ENCODE measurements around the gene NEURL1. TPM values are rescaled to one million over a fixed set of nuclear protein-coding genes. Genes with fewer than 3 reads are reported as not detected.
"Not testable (repeated sequence)": the region's sequence is repeated elsewhere in the genome, so short reads cannot be mapped to it uniquely, and the experiment has no call there.

The NEURL1 gene
- total RNA-seq, 2 donors from 2014 or later, result 0.50 to 1.1 TPM

DNA sequence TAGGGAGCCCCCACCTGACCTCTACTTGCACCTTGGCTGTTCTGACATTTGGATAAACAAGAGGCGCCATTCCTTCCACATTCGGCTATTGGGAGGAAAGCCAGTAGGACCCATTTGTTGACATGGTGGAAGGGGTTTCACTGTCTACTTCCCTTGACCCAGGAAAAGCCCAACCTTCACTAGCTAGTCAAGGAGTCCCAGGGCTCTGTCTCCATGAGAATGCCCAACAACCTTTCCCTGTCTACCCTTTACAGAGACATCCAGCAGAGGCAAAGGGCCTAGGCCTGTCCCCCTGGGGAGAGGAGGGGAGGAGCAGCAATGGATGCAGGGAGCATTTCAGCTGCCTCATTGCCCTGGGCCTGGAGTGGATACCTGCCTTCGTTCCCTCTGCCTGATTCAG is 136.1 kb downstream of the NEURL1 start:
- Mint-ChIP-seq H3K36me3 (ENCODE audit: low read depth) (peaks cover 2% of the 10 kb centered on the region), H3K4me3 (no peak overlapping the region), H3K27me3 (no peaks in the 10 kb centered on the region), H3K27ac (no peak overlapping the region), H3K4me1 (no peaks in the 10 kb centered on the region)
- no peak for DNase-seq
- H3K9me3 ChIP-seq (ENCODE audit: control insufficient read depth, low read length, poor library complexity, severe bottlenecking), result no peaks in the 10 kb centered on the region
- no peak for ATAC-seq

GRCh38 chr10:103630156-103630555 is 136.7 kb downstream of the NEURL1 start:
- no peaks in the 10 kb centered on the region for H3K9me3 ChIP-seq (ENCODE audit: control insufficient read depth, low read length, poor library complexity, severe bottlenecking)
- no peaks in the 10 kb centered on the region for H3K4me1 Mint-ChIP-seq
- no peaks in the 10 kb centered on the region for H3K27me3 Mint-ChIP-seq
- ATAC-seq, result no peak
- peaks cover 2% of the 10 kb centered on the region for H3K36me3 Mint-ChIP-seq (ENCODE audit: low read depth)
- no peak for DNase-seq
- no peak overlapping the region for H3K4me3 Mint-ChIP-seq
- H3K27ac Mint-ChIP-seq, result no peak overlapping the region

DNA sequence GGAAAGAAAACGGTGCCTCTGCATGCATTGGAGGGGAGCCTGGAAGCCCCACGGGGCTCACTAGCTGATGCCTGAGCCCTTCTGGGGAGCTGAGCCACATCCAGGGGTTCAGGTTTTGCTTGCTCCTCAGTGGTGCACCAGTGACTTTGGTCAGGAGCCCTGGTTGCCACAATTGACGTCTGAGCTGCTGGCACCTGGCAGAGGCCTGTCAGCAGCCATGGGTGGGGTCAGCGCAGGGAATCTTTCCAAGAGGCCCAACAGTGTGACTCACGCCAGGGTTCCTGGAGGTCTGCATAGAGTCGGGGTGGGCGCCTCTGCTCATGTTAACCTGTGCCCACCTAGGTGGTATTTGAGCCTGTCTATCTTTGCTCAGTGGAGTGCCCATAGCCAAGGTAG is 138.7 kb downstream of the NEURL1 start:
- Mint-ChIP-seq H3K4me1 (no peaks in the 10 kb centered on the region), H3K27ac (no peak overlapping the region), H3K36me3 (ENCODE audit: low read depth) (no peaks in the 10 kb centered on the region), H3K4me3 (no peak overlapping the region), H3K27me3 (no peaks in the 10 kb centered on the region)
- DNase-seq, result no peak
- ATAC-seq, result no peak
- H3K9me3 ChIP-seq (ENCODE audit: control insufficient read depth, low read length, poor library complexity, severe bottlenecking), result no peaks in the 10 kb centered on the region

GRCh38 chr10:103632871-103633270 is 139.4 kb downstream of the NEURL1 start:
- ATAC-seq; H3K4me3 Mint-ChIP-seq; DNase-seq; H3K4me1 Mint-ChIP-seq; H3K9me3 ChIP-seq (ENCODE audit: control insufficient read depth, low read length, poor library complexity, severe bottlenecking); H3K27me3 Mint-ChIP-seq; H3K36me3 Mint-ChIP-seq (ENCODE audit: low read depth); H3K27ac Mint-ChIP-seq: not testable (repeated sequence)

- H3K4me3 Mint-ChIP-seq, result no peak overlapping the region
- H3K27ac Mint-ChIP-seq, result no peak overlapping the region
- no peaks in the 10 kb centered on the region for H3K36me3 Mint-ChIP-seq (ENCODE audit: low read depth)
- no peaks in the 10 kb centered on the region for H3K27me3 Mint-ChIP-seq
- no peak for ATAC-seq
- H3K9me3 ChIP-seq (ENCODE audit: control insufficient read depth, low read length, poor library complexity, severe bottlenecking), result no peaks in the 10 kb centered on the region
- no peaks in the 10 kb centered on the region for H3K4me1 Mint-ChIP-seq
- DNase-seq, result no peak
These were observed 140.3 kb downstream of the NEURL1 start for GRCh38 chr10:103633846-103634245.

GRCh38 chr10:103635580-103635979 is 142.1 kb downstream of the NEURL1 start:
- Mint-ChIP-seq H3K36me3 (ENCODE audit: low read depth) (no peaks in the 10 kb centered on the region), H3K27me3 (no peaks in the 10 kb centered on the region), H3K4me1 (no peaks in the 10 kb centered on the region), H3K4me3 (no peak overlapping the region), H3K27ac (no peak overlapping the region)
- ATAC-seq (no peak), DNase-seq (no peak)
- no peaks in the 10 kb centered on the region for H3K9me3 ChIP-seq (ENCODE audit: control insufficient read depth, low read length, poor library complexity, severe bottlenecking)

DNA sequence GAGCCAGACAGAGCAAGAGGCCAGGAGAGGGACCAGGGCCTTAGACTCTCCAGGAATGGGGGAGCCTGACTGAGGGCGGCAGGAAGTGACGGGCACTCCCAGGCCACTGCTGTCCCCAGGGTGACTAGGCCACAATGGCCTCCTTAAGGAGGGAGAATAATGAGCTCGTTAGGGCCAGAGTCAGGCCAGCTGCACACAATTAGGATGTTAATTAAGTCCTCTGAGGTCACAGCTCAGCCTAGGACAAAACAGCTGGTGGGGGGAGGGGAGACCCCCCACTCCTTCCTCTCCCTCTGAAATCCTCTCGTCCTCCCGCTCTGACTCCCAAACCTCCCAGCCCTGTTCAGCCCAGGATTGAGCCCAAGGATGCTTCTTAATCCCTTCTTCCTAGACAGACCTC is 143.0 kb downstream of the NEURL1 start:
- H3K27ac Mint-ChIP-seq, result no peak overlapping the region
- no peaks in the 10 kb centered on the region for H3K36me3 Mint-ChIP-seq (ENCODE audit: low read depth)
- DNase-seq (no peak), ATAC-seq (no peak)
- no peaks in the 10 kb centered on the region for H3K9me3 ChIP-seq (ENCODE audit: control insufficient read depth, low read length, poor library complexity, severe bottlenecking)
- no peak overlapping the region for H3K4me3 Mint-ChIP-seq
- H3K27me3 Mint-ChIP-seq, result no peaks in the 10 kb centered on the region
- peaks cover 3% of the 10 kb centered on the region for H3K4me1 Mint-ChIP-seq

GRCh38 chr10:103637011-103637410 is 143.5 kb downstream of the NEURL1 start:
- no peak for DNase-seq
- Mint-ChIP-seq H3K4me3 (no peak overlapping the region), H3K36me3 (ENCODE audit: low read depth) (no peaks in the 10 kb centered on the region), H3K27me3 (no peaks in the 10 kb centered on the region), H3K27ac (no peak overlapping the region), H3K4me1 (peaks cover 3% of the 10 kb centered on the region)
- H3K9me3 ChIP-seq (ENCODE audit: control insufficient read depth, low read length, poor library complexity, severe bottlenecking), result no peaks in the 10 kb centered on the region
- no peak for ATAC-seq

- Mint-ChIP-seq H3K4me3 (no peak overlapping the region), H3K4me1 (peaks cover 5% of the 10 kb centered on the region), H3K27ac (no peak overlapping the region), H3K36me3 (ENCODE audit: low read depth) (no peaks in the 10 kb centered on the region), H3K27me3 (no peaks in the 10 kb centered on the region)
- no peaks in the 10 kb centered on the region for H3K9me3 ChIP-seq (ENCODE audit: control insufficient read depth, low read length, poor library complexity, severe bottlenecking)
- no peak for ATAC-seq
- no peak for DNase-seq
These were observed 144.5 kb downstream of the NEURL1 start for GRCh38 chr10:103637927-103638557.

DNA sequence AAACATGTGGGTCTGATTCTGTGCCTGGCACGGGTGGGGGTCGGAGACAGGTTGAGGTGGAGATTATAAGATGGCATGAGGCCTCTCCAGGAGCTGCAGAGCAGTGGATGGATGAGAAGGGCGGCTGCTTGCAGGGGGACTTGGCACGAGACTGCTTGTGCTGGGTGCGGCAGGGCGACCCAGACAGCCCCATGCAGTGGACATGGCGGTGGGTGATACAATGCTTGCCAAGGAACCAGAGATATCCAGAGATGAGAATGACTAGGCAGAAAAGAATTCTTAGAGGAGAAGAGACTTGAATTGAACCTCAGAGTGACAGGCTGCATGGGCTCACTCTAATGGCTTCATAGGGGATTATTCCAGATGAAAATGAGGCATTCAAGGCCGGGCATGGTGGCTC is 145.4 kb downstream of the NEURL1 start:
- Mint-ChIP-seq H3K27me3 (no peaks in the 10 kb centered on the region), H3K4me1 (peaks cover 5% of the 10 kb centered on the region), H3K4me3 (no peak overlapping the region), H3K27ac (peak overlapping the region; percentile 37), H3K36me3 (ENCODE audit: low read depth) (no peaks in the 10 kb centered on the region)
- DNase-seq (no peak), ATAC-seq (no peak)
- no peaks in the 10 kb centered on the region for H3K9me3 ChIP-seq (ENCODE audit: control insufficient read depth, low read length, poor library complexity, severe bottlenecking)

DNA sequence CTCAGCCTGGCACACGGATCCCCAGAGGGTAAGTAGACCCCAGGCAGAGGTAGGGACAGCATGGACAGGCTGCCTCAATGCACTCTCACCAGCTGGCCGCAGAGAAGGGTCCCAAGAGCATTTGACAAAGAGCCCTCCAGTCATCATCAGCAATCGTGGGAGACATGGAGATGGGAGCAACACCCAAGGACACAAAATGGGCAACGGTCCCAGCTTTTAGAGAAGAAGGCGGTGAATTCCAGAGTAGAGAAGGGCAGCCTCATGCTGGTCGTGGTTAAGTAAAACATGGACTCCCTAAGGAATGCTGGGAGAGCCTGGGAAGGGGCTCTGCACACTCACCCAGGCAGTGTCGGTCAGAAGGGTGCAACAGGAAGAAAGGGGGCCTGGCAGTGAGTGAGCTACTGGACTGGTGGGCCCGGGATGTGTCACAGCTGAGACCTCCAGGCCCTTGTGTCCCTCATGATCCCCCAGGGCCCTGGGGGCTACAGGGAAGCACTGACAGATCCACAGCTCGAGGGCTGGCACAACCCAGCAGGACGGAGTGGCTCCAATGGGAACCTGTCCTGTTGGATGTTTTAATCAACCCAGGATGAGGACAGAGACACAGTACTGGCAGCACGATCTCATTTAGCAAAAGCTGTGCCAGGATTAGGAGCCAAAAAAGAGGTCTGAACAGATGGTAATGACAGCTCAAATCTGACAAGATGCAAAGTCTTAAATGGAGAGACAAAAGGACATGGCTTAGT is 147.1 kb downstream of the NEURL1 start:
- H3K36me3 Mint-ChIP-seq (ENCODE audit: low read depth), result no peaks in the 10 kb centered on the region
- no peaks in the 10 kb centered on the region for H3K27me3 Mint-ChIP-seq
- H3K4me3 Mint-ChIP-seq, result no peak overlapping the region
- no peak for DNase-seq
- H3K4me1 Mint-ChIP-seq, result peaks cover 8% of the 10 kb centered on the region
- no peak for ATAC-seq
- no peak overlapping the region for H3K27ac Mint-ChIP-seq
- H3K9me3 ChIP-seq (ENCODE audit: control insufficient read depth, low read length, poor library complexity, severe bottlenecking), result no peaks in the 10 kb centered on the region

- H3K4me1 Mint-ChIP-seq, result peaks cover 8% of the 10 kb centered on the region
- ATAC-seq, result no peak
- H3K4me3 Mint-ChIP-seq, result no peak overlapping the region
These were observed 147.8 kb downstream of the NEURL1 start for GRCh38 chr10:103641326-103641725.

More at GRCh38 chr10:103641326-103641725, 147.8 kb downstream of the NEURL1 start:
- H3K36me3 Mint-ChIP-seq (ENCODE audit: low read depth), result no peaks in the 10 kb centered on the region
- peak overlapping the region; percentile 14 for H3K27ac Mint-ChIP-seq
- DNase-seq, result no peak
- H3K9me3 ChIP-seq (ENCODE audit: control insufficient read depth, low read length, poor library complexity, severe bottlenecking), result no peaks in the 10 kb centered on the region
- H3K27me3 Mint-ChIP-seq, result no peaks in the 10 kb centered on the region
